NB4 (cell line): ENCODE results near the gene GSTCD.

Experiments used
- CTCF ChIP-seq: IDR thresholded peaks from one replicate; pipeline ENCODE4 v1.5.1; 2012; ENCODE audit warnings: low read depth, low read length
- MYC ChIP-seq: IDR thresholded peaks from 2 replicates; pipeline ENCODE4 v1.6.1; 2011; ENCODE audit warnings: low read depth, low read length

- TF ChIP-seq CTCF = no peak
- no peak for TF ChIP-seq MYC
These were observed 25.5 kb upstream of the GSTCD start for GRCh38 chr4:105683038-105683437.
